HEK293 (cell line): Measurements from ENCODE around the gene CABLES2.
A peak's percentile ranks its signal among the peaks of the same experiment; 100 is the strongest.

Source experiments
- ATF2 ChIP-seq: fragments of 450-650 bp; formaldehyde crosslinking; IDR thresholded peaks from 2 replicates; pipeline ENCODE4 v1.5.1; 2016; ENCODE audit warnings: missing biosample characterization, missing genetic modification characterization, low read depth
- HOXC10 ChIP-seq: sonication (generic); formaldehyde crosslinking; IDR thresholded peaks from 2 replicates; pipeline ENCODE4 v1.8.1; 2023; ENCODE audit warnings: mild to moderate bottlenecking, missing genetic modification reagents
- HOXD13 ChIP-seq: sonication (generic); formaldehyde crosslinking; IDR thresholded peaks from 2 replicates; pipeline ENCODE4 v1.8.0; 2022; ENCODE audit warnings: missing genetic modification reagents, borderline replicate concordance
- IKZF3 ChIP-seq: fragments of 450-650 bp; IDR thresholded peaks from 2 replicates; pipeline ENCODE4 v1.5.0; 2018; ENCODE audit warnings: missing biosample characterization, mild to moderate bottlenecking, missing genetic modification characterization, moderate library complexity
- KLF9 ChIP-seq: fragments of 450-650 bp; formaldehyde crosslinking; IDR thresholded peaks from 2 replicates; pipeline ENCODE4 v1.5.1; 2016; ENCODE audit warnings: missing biosample characterization, missing genetic modification characterization, low read depth
- SCRT1 ChIP-seq: fragments of 450-650 bp; formaldehyde crosslinking; IDR thresholded peaks from 2 replicates; pipeline ENCODE4 v1.5.1; 2016; ENCODE audit warnings: missing biosample characterization, missing genetic modification characterization, borderline replicate concordance
- YY1 ChIP-seq: fragments of 450-650 bp; formaldehyde crosslinking; IDR thresholded peaks from 2 replicates; pipeline ENCODE4 v1.5.1; 2018; ENCODE audit warnings: missing biosample characterization, missing genetic modification characterization
- ZNF175 ChIP-seq: fragments of 450-650 bp; formaldehyde crosslinking; IDR thresholded peaks from 2 replicates; pipeline ENCODE4 v1.5.1; 2016; ENCODE audit warnings: missing biosample characterization, missing genetic modification characterization
- ZNF202 ChIP-seq: fragments of 450-650 bp; formaldehyde crosslinking; IDR thresholded peaks from 2 replicates; pipeline ENCODE4 v1.5.1; 2016; ENCODE audit warnings: missing biosample characterization, missing genetic modification characterization, borderline replicate concordance
- ZNF280D ChIP-seq: fragments of 450-650 bp; formaldehyde crosslinking; IDR thresholded peaks from 2 replicates; pipeline ENCODE4 v1.5.1; 2016; ENCODE audit warnings: missing biosample characterization, missing genetic modification characterization
- ZNF621 ChIP-seq: fragments of 450-650 bp; formaldehyde crosslinking; IDR thresholded peaks from 2 replicates; pipeline ENCODE4 v1.5.1; 2017; ENCODE audit warnings: missing biosample characterization, missing genetic modification characterization
- ZNF626 ChIP-seq: fragments of 450-650 bp; sonication (Bioruptor Pico); formaldehyde crosslinking; IDR thresholded peaks from 2 replicates; pipeline ENCODE4 v1.5.1; 2018; ENCODE audit warnings: missing biosample characterization, missing genetic modification characterization, inconsistent platforms
- TF ChIP-seq, protein P1 (sequence below): fragments of 450-650 bp; formaldehyde crosslinking; IDR thresholded peaks from 2 replicates; pipeline ENCODE4 v1.5.1; 2016; ENCODE audit warnings: missing biosample characterization, missing genetic modification characterization

GRCh38 chr20:62368976-62369814 is 37.9 kb downstream of the CABLES2 start:
- no peak for TF ChIP-seq ZNF280D (tag by site-specific recombination)
- TF ChIP-seq SCRT1 (tag by site-specific recombination): no peak
- TF ChIP-seq, protein P1, sequence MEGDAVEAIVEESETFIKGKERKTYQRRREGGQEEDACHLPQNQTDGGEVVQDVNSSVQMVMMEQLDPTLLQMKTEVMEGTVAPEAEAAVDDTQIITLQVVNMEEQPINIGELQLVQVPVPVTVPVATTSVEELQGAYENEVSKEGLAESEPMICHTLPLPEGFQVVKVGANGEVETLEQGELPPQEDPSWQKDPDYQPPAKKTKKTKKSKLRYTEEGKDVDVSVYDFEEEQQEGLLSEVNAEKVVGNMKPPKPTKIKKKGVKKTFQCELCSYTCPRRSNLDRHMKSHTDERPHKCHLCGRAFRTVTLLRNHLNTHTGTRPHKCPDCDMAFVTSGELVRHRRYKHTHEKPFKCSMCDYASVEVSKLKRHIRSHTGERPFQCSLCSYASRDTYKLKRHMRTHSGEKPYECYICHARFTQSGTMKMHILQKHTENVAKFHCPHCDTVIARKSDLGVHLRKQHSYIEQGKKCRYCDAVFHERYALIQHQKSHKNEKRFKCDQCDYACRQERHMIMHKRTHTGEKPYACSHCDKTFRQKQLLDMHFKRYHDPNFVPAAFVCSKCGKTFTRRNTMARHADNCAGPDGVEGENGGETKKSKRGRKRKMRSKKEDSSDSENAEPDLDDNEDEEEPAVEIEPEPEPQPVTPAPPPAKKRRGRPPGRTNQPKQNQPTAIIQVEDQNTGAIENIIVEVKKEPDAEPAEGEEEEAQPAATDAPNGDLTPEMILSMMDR (tag by site-specific recombination): 0 out of 2 replicates have a peak, but pooled peaks have one; percentile 18
- TF ChIP-seq ATF2: no peak
- no peak for TF ChIP-seq HOXD13 (CRISPR knock-in tag)
- TF ChIP-seq ZNF175 (tag by site-specific recombination): no peak
- no peak for TF ChIP-seq YY1
- no peak for TF ChIP-seq HOXC10 (CRISPR knock-in tag)
- TF ChIP-seq ZNF621 (tag by site-specific recombination): no peak
- TF ChIP-seq IKZF3 (tag by site-specific recombination): no peak
- TF ChIP-seq KLF9 (tag by site-specific recombination): no peak
- no peak for TF ChIP-seq ZNF626
- TF ChIP-seq ZNF202 (tag by site-specific recombination): no peak
